CD8-positive, alpha-beta memory T cell (primary cell): Measurements from ENCODE around the gene HAGH. TPM values are rescaled to one million over a fixed set of nuclear protein-coding genes. Genes with fewer than 3 reads are reported as not detected.

ENCODE experiments used
- CTCF ChIA-PET: fragments of 350-600 bp; sonication (Branson Sonifier 250); formaldehyde crosslinking; loops from one replicate; lab custom pipeline; 2021; ENCODE audit warnings: antibody characterized with exemption; lab: Charles Lee
- POLR2A ChIA-PET: fragments of 350-600 bp; sonication (Branson Sonifier 250); formaldehyde crosslinking; loops from one replicate; lab custom pipeline; 2021; ENCODE audit warnings: antibody characterized with exemption; lab: Charles Lee
- DNase-seq, 5 donors: peaks; one replicate each; pipeline versions ENCODE4 v3.0.0 to v3.0.0-alpha.2; 2020 to 2022; ENCODE audit warnings: mixed read lengths in 1 of 5
- H3K27ac ChIP-seq: one replicate; pipeline ENCODE4 v1.7.0; 2013; ENCODE audit warnings: low read depth, mild to moderate bottlenecking, low read length, moderate library complexity
- H3K27me3 ChIP-seq: 2 replicates; pipeline ENCODE4 v1.7.0; 2013; ENCODE audit warnings: low read length, mild to moderate bottlenecking; ENCODE audit not compliant: insufficient read depth, poor library complexity, severe bottlenecking
- H3K36me3 ChIP-seq: 2 replicates; pipeline ENCODE4 v1.7.0; 2013; ENCODE audit warnings: mild to moderate bottlenecking, low read length, moderate library complexity; ENCODE audit not compliant: insufficient read depth
- H3K4me1 ChIP-seq: 2 replicates; pipeline ENCODE4 v1.7.0; 2013; ENCODE audit warnings: mild to moderate bottlenecking, low read length, moderate library complexity; ENCODE audit not compliant: insufficient read depth
- H3K4me3 ChIP-seq: 2 replicates; pipeline ENCODE4 v1.7.0; 2013; ENCODE audit warnings: mild to moderate bottlenecking, low read length
- H3K9me3 ChIP-seq: 2 replicates; pipeline ENCODE4 v1.7.0; 2013; ENCODE audit warnings: mild to moderate bottlenecking, low read length
- H3K27ac Mint-ChIP-seq, 8 donors: one replicate each; pipeline ENCODE4 v1.8.0; 2020 to 2021; ENCODE audit warnings: mixed read lengths in 8 of 8, mild to moderate bottlenecking in 6 of 8, inconsistent platforms in 3 of 8, moderate library complexity in 3 of 8
- H3K27me3 Mint-ChIP-seq, 2 donors: one replicate each; pipeline ENCODE4 v1.8.0; 2020 to 2021; ENCODE audit warnings: mixed read lengths in 2 of 2, mild to moderate bottlenecking in 1 of 2, moderate library complexity in 1 of 2
- H3K36me3 Mint-ChIP-seq, 3 donors: one replicate each; pipeline ENCODE4 v1.8.0; 2020 to 2021; ENCODE audit warnings: mixed read lengths in 3 of 3, inconsistent platforms in 1 of 3, mild to moderate bottlenecking in 1 of 3
- H3K4me1 Mint-ChIP-seq, 3 donors: one replicate each; pipeline ENCODE4 v1.8.0; 2020 to 2021; ENCODE audit warnings: mixed read lengths in 3 of 3, inconsistent platforms in 1 of 3, mild to moderate bottlenecking in 1 of 3
- H3K4me3 Mint-ChIP-seq, 7 donors: one replicate each; pipeline ENCODE4 v1.8.0; 2020 to 2021; ENCODE audit warnings: mixed read lengths in 7 of 7, mild to moderate bottlenecking in 6 of 7, moderate library complexity in 4 of 7, inconsistent platforms in 2 of 7
- H3K9me3 Mint-ChIP-seq, 5 donors: one replicate each; pipeline ENCODE4 v1.8.0; 2020 to 2022; ENCODE audit warnings: mixed read lengths in 5 of 5, mild to moderate bottlenecking in 3 of 5, moderate library complexity in 2 of 5, inconsistent platforms in 1 of 5
- polyA plus RNA-seq: library from polyadenylated mRNA; unstranded; fragments of 300-500 nt; fragmentation: Illumina TruSeq; gene quantifications from one replicate; pipeline ENCODE4 v1.2.3, GENCODE V29; 2021
- total RNA-seq, 2 experiments: library from RNA; stranded (reverse); gene quantifications; one replicate each; pipeline ENCODE4 v1.2.3, GENCODE V29; 2021

The HAGH gene
- total and polyA plus RNA-seq, 3 experiments from 2014 or later, result 41.2 to 54.3 (median 44.5) TPM

- Histone ChIP-seq H3K36me3 (no peaks in the 10 kb centered on the region), H3K4me3 (no peak overlapping the region), H3K27me3 (no peaks in the 10 kb centered on the region), H3K9me3 (no peaks in the 10 kb centered on the region), H3K4me1 (no peaks in the 10 kb centered on the region), H3K27ac (no peak overlapping the region)
- Mint-ChIP-seq H3K27me3 (peaks cover 14 to 31% of the 10 kb centered on the region in 2 donors), H3K36me3 (no peaks in the 10 kb centered on the region), H3K4me1 (no peaks in the 10 kb centered on the region), H3K9me3 (no peaks in the 10 kb centered on the region), H3K27ac (peak overlapping the region in 1 of 8 donors; percentile 43), H3K4me3 (no peak overlapping the region)
- CTCF ChIA-PET, result interaction anchor here (0.9 to 1.2 kb wide), 4 partner anchors 9 to 65 kb away, joined by 3 read pairs; no protein-coding TSS in a partner anchor
- POLR2A ChIA-PET, result no interaction called here
- peak in 2 of 5 donors; percentile 11 to 41 for DNase-seq
Observed at GRCh38 chr16:1863681-1864460, 37.2 kb upstream of the HAGH start.

- Histone ChIP-seq H3K36me3 (no peaks in the 10 kb centered on the region), H3K27me3 (no peaks in the 10 kb centered on the region), H3K4me1 (no peaks in the 10 kb centered on the region), H3K9me3 (no peaks in the 10 kb centered on the region), H3K27ac (no peak overlapping the region), H3K4me3 (no peak overlapping the region)
- Mint-ChIP-seq H3K27me3 (peaks cover 15 to 42% of the 10 kb centered on the region in 2 donors), H3K27ac (no peak overlapping the region), H3K9me3 (no peaks in the 10 kb centered on the region), H3K36me3 (no peaks in the 10 kb centered on the region), H3K4me1 (no peaks in the 10 kb centered on the region), H3K4me3 (no peak overlapping the region)
- POLR2A ChIA-PET, result no interaction called here
- CTCF ChIA-PET, result no interaction called here
- no peak for DNase-seq
Observed at GRCh38 chr16:1862394-1862793, 35.8 kb upstream of the HAGH start.

DNA sequence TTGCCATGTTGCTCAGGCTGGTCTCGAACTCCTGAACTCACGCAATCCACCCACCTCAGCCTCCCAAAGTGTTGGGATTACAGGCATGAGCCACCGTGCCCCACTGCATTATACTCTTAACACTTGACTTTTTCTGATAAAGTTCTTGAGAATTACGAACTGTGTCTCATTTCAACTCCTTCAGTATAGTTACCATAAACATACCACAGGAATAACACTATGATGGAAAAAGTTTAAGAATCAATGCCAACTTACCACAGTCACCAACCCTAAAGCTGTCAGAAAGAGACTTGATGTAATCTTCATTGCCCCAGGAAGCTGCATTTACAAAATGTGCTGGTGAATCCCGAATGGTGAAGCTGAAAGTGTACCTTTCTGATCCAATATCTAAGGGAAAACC is 35.1 kb upstream of the HAGH start:
- Mint-ChIP-seq H3K4me3 (no peak overlapping the region), H3K4me1 (no peaks in the 10 kb centered on the region), H3K9me3 (no peaks in the 10 kb centered on the region), H3K36me3 (no peaks in the 10 kb centered on the region), H3K27me3 (peaks cover 19 to 47% of the 10 kb centered on the region in 2 donors), H3K27ac (no peak overlapping the region)
- Histone ChIP-seq H3K4me3 (no peak overlapping the region), H3K4me1 (no peaks in the 10 kb centered on the region), H3K9me3 (no peaks in the 10 kb centered on the region), H3K36me3 (no peaks in the 10 kb centered on the region), H3K27ac (no peak overlapping the region), H3K27me3 (no peaks in the 10 kb centered on the region)
- CTCF ChIA-PET, result no interaction called here
- no peak for DNase-seq
- POLR2A ChIA-PET, result no interaction called here

GRCh38 chr16:1859650-1860049 is 33.0 kb upstream of the HAGH start:
- H3K27me3 ChIP-seq, result no peaks in the 10 kb centered on the region
- no peak for DNase-seq
- peaks cover 13 to 40% of the 10 kb centered on the region in 2 donors for H3K27me3 Mint-ChIP-seq
- no peak overlapping the region for H3K4me3 ChIP-seq
- peaks cover 7 to 12% (median 12%) of the 10 kb centered on the region in 3 donors for H3K4me1 Mint-ChIP-seq
- no peaks in the 10 kb centered on the region for H3K9me3 Mint-ChIP-seq
- no peaks in the 10 kb centered on the region for H3K36me3 Mint-ChIP-seq
- no peak overlapping the region for H3K27ac Mint-ChIP-seq
- ChIA-PET POLR2A (no interaction called here), CTCF (no interaction called here)
- H3K4me1 ChIP-seq, result peaks cover 12% of the 10 kb centered on the region
- H3K27ac ChIP-seq, result no peak overlapping the region
- H3K9me3 ChIP-seq, result no peaks in the 10 kb centered on the region
- no peak overlapping the region for H3K4me3 Mint-ChIP-seq
- no peaks in the 10 kb centered on the region for H3K36me3 ChIP-seq

- peaks cover 7 to 15% (median 12%) of the 10 kb centered on the region in 3 donors for H3K4me1 Mint-ChIP-seq
- H3K36me3 ChIP-seq, result no peaks in the 10 kb centered on the region
- ChIA-PET CTCF (no interaction called here), POLR2A (no interaction called here)
- H3K36me3 Mint-ChIP-seq, result no peaks in the 10 kb centered on the region
- H3K27me3 ChIP-seq, result no peaks in the 10 kb centered on the region
- no peaks in the 10 kb centered on the region for H3K9me3 Mint-ChIP-seq
- H3K9me3 ChIP-seq, result no peaks in the 10 kb centered on the region
- no peak for DNase-seq
- H3K4me3 Mint-ChIP-seq, result no peak overlapping the region
- no peak overlapping the region for H3K27ac Mint-ChIP-seq
- peaks cover 7 to 38% of the 10 kb centered on the region in 2 donors for H3K27me3 Mint-ChIP-seq
- peaks cover 15% of the 10 kb centered on the region for H3K4me1 ChIP-seq
- H3K27ac ChIP-seq, result no peak overlapping the region
- no peak overlapping the region for H3K4me3 ChIP-seq
Observed at GRCh38 chr16:1858189-1858865, 31.7 kb upstream of the HAGH start.

DNA sequence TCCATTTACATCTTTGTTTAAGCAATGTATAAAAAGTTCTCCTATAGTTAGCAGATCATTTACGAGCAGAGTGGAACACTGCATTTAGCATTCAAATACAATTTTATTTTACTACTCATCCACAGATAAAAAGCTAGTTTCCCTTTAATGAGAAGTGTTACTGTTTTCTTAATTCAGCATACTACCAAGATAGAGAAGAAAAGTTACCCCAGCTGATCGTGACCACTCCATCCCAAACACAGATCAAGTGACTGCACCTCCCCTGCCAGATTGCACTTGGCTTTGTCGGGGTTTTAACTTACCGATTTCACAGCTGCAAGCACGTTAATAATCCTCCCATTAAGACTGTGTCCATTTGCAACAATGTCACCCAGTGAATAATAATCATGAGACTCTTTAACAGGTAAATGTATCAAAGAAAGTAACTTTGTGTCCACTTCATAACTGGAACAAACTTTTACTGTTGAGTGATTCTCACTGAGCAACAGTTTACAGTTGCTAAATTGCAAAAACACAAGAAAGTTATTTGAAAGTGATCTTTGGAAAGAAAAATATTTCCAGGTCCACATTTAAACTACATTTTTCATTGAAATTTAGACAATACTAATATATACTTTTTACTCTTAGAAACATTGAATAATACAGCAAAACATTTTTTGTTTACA is 30.9 kb upstream of the HAGH start:
- ChIA-PET CTCF (no interaction called here), POLR2A (no interaction called here)
- no peaks in the 10 kb centered on the region for H3K9me3 Mint-ChIP-seq
- H3K27me3 Mint-ChIP-seq, result peaks cover 7 to 40% of the 10 kb centered on the region in 2 donors
- Histone ChIP-seq H3K4me1 (peaks cover 15% of the 10 kb centered on the region), H3K4me3 (no peak overlapping the region), H3K36me3 (no peaks in the 10 kb centered on the region), H3K9me3 (no peaks in the 10 kb centered on the region), H3K27me3 (no peaks in the 10 kb centered on the region), H3K27ac (no peak overlapping the region)
- H3K36me3 Mint-ChIP-seq, result no peaks in the 10 kb centered on the region
- no peak for DNase-seq
- peak overlapping the region in 2 of 8 donors; percentile 25 to 75 for H3K27ac Mint-ChIP-seq
- H3K4me3 Mint-ChIP-seq, result no peak overlapping the region
- peaks cover 7 to 15% (median 12%) of the 10 kb centered on the region in 3 donors for H3K4me1 Mint-ChIP-seq

DNA sequence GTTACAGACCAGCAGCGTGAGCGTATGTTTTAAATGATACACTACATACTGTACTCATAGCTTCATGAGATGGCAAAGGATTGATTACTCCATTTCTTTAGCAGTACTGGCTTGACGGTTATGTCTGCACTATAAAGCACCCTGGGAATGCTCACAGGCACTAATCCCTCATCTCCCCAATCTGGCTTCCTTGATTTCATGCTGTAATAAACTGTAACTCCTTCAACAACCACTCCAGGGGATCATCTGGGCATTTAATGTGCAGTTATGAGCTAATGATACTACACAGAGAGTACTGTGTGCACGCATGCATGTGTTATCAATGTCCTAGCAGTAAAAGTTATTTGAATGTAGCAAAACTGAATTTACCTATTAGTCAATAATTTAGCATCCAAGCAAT is 25.2 kb upstream of the HAGH start:
- CTCF ChIA-PET, result interaction anchor here (1.0 kb wide), 1 partner anchor 27 kb away, joined by 3 read pairs; no protein-coding TSS in a partner anchor

GRCh38 chr16:1850981-1851380 is 24.4 kb upstream of the HAGH start:
- ChIA-PET CTCF (no interaction called here), POLR2A (no interaction called here)
- H3K4me1 Mint-ChIP-seq, result peaks cover 7 to 15% (median 12%) of the 10 kb centered on the region in 3 donors
- H3K36me3 Mint-ChIP-seq, result no peaks in the 10 kb centered on the region
- peaks cover 9 to 15% of the 10 kb centered on the region in 2 donors for H3K27me3 Mint-ChIP-seq
- Histone ChIP-seq H3K9me3 (no peaks in the 10 kb centered on the region), H3K27me3 (no peaks in the 10 kb centered on the region), H3K4me3 (no peak overlapping the region), H3K27ac (no peak overlapping the region), H3K4me1 (peaks cover 15% of the 10 kb centered on the region), H3K36me3 (no peaks in the 10 kb centered on the region)
- H3K9me3 Mint-ChIP-seq, result no peaks in the 10 kb centered on the region
- H3K4me3 Mint-ChIP-seq, result no peak overlapping the region
- no peak for DNase-seq
- H3K27ac Mint-ChIP-seq, result no peak overlapping the region

More for the DNA sequence above, 25.2 kb upstream of the HAGH start:
- Histone ChIP-seq H3K27ac (no peak overlapping the region), H3K4me3 (no peak overlapping the region), H3K9me3 (no peaks in the 10 kb centered on the region), H3K36me3 (no peaks in the 10 kb centered on the region), H3K4me1 (peaks cover 15% of the 10 kb centered on the region), H3K27me3 (no peaks in the 10 kb centered on the region)
- H3K27me3 Mint-ChIP-seq, result peaks cover 6 to 8% of the 10 kb centered on the region in 2 donors
- no peaks in the 10 kb centered on the region for H3K9me3 Mint-ChIP-seq
- H3K36me3 Mint-ChIP-seq, result no peaks in the 10 kb centered on the region
- H3K27ac Mint-ChIP-seq, result no peak overlapping the region
- no peak overlapping the region for H3K4me3 Mint-ChIP-seq
- H3K4me1 Mint-ChIP-seq, result peaks cover 7 to 15% (median 12%) of the 10 kb centered on the region in 3 donors
- no peak for DNase-seq
- POLR2A ChIA-PET, result no interaction called here
